HG02981 (cell line): ENCODE data around the gene HTRA2.
A peak's percentile ranks its signal among the peaks of the same experiment; 100 is the strongest.
"Not testable (repeated sequence)": the region's sequence is repeated elsewhere in the genome, so short reads cannot be mapped to it uniquely, and the experiment has no call there.

Experiments used
- ATAC-seq: cut with Tn5 transposase; IDR thresholded peaks from one replicate; pipeline ENCODE4 v1.9.1; 2021; ENCODE audit warnings: mild to moderate bottlenecking, moderate library complexity; ENCODE audit not compliant: unreplicated experiment

The HTRA2 gene

DNA sequence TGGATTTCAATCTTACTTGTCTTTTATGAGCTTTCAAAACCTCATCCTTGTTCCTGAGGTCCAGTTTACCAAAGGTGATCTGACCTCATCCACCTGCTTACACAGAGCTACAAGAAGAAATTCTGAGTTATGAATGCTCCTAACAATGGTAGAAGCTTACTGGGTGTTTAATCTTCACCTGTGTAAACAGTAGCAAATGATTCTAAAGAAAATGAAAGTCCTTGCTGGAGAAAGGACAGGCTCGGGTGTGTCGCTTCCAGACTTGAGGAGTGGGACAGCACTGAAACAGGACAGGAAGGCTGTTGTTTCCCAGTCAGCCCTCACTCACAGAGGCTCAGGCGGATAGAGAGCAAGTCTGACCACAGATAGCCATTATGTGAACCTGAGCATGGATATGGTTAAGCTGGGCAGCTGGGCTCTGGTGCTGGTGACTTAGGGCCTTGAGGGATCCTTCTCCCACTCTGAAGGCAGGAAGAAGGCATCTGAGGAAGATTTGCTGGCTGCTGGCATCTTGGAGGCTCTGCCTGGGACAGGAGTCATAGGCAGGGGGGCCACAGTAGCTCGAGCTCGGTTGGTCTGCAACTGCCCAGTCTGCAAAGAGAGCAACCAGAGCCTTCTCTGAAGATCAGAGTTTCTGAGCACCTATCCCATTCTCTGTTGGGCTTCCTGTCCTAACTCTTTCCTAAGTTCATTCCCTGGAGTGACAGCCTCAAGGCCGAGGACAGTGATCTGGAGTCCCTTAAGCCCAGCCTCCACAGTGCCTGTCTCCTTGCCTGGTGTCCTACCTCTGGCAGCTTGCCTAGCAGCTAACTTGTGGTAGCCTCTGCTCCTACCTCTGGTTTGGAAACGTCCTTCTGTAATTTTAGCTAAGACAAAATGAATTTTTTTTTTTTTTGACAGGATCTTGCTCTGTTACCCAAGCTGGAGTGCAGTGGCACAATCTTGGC lies 28.8 kb downstream of the HTRA2 start:
- ATAC-seq: no peak

DNA sequence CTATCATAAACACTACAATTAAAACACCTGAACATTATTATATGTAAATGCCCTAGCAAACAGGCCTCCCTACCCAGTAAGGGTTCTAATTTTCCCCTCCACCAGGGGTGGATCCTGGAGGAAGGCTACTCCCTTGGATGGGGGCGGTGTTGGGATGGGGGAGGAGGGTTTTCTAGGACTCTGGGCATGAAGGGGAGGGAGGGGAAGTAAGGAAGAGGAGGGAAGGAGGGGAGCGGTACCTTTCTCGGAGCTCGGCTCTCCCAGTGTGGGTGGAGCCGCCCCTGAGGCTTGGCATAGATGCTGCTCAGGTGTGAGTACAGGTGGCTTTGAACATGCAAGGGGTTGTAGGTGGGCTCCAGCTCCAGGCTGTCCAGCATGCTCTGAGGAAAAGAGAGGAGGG lies 30.2 kb downstream of the HTRA2 start:
- ATAC-seq: no peak

DNA sequence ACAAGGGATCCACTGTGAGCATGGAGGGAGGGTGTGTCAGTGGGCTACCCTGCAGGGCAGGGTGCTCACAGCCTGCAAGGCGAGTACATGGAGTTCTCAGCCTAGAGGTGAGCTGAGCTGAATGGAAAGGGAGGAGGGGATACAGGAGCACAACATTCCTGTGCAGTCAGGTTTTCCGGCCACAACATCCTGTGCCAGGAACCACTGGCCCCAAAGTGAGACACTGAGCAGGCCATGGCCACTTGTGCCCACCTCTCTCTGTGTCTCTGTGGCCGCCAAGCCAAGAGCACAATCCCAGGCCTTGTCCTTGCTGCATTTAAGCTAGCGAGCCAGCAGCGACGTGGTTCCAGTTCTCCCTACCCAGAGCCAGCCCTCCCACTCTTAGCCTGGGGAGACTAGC lies 30.9 kb downstream of the HTRA2 start:
- no peak for ATAC-seq

DNA sequence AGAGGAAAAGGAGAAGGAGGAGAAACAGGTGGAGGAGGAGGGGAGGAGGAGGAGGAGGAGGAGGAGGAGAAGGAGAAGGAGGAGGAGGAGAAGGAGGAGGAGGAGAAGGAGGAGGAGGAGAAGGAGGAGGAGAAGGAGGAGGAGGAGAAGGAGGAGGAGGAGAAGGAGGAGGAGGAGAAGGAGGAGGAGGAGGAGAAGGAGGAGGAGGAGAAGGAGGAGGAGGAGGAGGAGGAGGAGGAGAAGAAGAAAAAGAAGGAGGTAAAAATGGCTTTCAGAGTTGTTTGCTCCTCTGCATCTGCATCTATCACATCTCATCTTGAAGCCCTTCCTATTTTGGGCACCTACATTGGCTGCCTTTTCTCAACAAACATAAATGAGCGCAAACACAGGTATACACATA lies 31.3 kb downstream of the HTRA2 start:
- ATAC-seq: not testable (repeated sequence)

DNA sequence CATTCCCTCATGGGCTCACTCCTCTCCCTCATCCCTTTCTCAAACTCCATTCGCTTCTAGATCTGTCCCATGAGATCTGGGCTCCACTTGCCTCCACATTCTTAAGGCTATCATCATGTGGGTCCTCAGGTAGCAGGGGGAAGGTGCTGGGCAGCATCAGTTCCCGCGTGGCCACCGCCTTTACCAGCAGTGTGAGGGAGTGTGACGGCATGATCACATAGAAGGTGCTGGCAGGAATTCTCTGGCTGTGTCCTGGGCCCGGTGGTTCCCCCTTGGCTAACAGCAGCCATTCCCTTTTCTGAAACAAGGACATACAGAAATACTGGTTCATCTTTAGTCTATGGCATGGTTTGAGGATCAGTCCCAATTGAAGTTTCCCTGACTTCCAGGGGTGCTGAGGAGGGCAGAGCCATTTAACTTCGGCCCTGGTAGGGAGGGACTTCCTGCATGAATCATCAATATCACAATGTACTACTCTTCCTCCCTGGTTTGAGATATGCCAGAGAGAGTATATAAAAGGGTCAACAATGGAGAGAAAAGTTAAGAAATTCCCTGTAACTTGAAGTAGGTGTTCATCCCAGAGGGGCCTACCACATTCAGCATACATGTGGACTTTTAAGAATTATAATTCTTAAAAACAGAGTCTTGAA lies 32.5 kb downstream of the HTRA2 start:
- no peak for ATAC-seq

DNA sequence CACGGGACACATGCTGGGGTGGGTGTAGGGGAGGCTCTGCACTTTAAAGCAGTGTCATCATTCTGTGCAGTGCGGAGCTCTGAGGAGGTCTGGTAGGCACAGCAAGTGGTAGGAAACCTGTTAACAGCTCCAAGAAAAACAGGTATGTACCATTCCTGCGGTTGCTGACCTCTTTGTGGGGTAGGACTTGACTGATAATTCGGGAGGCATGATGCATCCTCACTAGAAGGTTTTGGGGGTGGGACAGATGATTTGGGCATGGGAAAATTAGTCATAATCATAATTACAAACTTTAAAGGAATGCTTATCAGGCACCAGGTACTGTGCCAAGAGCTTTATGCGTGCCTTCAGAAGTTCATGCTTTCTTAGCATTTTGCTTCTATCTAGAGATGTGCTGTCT lies 34.5 kb downstream of the HTRA2 start:
- ATAC-seq: no peak

DNA sequence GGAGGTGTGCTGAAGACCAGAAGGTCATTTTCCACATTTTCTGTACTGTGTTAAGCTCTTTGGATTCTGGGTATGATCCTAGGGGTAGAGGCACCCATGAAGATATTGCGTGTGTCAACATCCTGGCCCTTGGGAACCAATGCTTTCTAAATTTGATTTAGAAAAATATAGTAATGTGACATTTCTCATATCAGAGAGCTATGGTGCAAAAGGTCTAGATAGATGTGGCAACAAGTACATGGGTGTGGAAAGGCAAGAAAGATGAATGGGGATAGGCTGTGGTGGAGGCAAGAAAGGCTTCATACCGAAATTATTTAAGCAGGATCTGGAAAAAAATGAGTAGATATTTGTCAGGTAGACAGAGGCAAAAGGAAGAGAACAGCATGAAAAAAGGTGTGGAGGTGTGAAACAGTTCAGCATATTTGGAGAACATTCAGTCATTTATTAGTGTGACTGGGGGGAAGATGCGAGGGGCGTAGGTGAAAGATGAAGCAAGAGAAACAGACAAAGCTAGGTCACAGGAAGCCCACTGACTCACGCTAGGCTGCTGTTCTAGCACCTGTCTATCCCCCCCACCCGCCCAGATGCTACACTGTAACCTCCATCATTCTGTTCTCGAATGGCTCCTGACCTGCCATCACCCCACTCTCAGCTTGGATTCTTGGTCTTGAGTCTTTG lies 36.5 kb downstream of the HTRA2 start:
- ATAC-seq: no peak

DNA sequence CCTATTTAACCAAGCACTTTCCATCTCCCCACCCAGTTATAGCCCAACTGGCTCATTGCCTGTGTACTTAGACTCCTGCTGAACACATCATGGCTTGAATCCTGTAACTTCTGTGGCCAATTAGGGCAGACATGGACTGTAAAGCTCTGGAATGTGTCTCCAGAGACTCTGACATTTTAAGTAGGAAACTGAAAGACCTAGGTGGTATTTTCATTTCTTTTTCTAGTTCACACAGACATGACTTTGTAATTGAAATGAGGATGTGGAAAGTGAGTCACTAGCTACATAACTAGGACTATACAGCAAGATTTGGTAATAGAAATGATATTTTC lies 37.0 kb downstream of the HTRA2 start:
- ATAC-seq: no peak

DNA sequence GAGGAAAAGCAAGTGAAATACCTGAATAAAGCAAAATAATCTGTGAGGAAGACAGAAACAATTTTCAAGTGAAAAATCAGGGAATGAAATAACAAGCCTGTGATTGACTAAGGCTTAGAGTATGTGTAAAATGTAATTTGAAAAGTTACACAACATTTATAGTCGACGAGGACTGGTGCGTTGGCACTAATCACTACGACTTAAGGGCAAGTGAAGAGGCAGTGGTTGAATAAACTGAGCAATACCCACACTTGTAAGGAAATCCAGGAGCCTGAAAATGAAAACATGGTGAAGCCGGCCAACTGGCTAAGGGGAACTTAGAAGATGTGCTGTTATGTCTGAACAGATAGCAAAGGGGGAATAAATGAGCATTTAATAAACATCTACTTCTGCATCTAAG lies 38.1 kb downstream of the HTRA2 start:
- ATAC-seq: no peak

DNA sequence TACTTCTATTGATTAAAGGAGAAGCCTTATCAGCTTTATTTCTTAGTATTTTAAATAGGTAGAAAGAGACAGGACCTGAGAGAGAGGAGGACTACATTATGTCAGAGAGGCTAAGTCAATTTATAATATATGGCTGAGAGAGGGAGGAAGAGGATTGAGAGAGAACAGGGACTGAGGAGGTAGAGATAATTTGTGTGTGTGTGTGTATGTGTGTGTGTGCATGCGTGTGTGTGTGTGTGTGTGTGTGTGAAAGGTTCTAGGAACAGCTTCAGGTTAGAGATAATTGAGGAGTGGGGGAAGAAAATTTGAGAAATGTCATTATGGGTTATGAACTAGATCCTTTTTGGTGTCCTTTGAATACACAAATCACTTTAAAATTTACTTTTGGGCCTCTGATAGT lies 40.0 kb downstream of the HTRA2 start:
- ATAC-seq: no peak

DNA sequence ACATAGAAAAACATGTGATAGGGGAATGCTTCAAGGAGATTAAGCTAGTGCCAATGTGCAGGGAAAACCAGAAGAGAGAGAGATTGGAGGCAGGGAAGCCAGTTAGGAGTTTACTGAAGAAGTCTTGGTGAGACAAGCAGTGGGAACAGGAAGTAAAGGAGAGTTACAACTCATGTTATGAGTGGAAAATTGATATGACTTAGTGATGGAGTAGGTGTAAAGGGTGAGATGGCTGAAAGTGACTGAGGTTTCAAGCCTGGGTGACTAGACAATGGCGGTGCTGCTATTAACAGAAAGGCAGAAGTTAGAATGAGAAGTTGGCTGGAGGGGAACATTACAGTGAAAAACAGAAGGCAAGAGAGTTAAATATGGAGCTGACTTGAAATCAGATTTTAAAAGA lies 41.3 kb downstream of the HTRA2 start:
- peak; percentile 64 for ATAC-seq

DNA sequence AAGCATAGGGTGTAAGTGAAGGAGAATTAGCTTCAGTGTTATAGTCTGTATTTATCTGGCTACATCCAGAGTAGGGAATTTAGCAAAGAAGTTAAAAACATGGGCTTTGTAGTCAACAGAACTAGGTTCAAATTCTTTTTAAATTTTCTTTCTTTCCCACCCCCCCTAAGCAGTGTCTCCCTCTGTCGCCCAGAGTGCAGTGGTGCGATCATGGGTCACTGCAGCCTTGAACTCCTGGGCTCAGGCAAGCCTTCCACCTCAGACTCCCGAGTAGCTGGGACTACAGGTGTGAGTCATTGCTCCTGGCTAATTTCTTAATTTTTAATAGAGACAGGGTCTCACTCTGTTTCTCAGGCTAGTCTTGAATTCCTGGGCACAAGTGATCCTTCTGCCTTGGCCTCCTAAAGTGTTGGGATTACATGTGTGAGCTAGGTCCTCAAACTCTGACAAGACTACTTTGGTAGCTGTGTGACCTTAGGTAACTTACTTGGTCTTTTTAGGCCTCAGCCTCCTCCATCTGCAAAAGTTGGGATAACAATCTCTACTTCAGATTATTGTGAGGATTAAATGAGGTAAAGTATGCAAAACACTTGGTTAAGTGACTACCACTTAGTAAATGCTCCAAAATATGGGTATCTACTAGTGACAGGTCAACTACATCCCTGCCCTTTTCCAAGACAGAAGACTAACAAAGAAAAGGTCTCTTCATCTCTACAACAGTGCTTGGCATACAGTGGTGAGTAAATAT lies 42.6 kb downstream of the HTRA2 start:
- no peak for ATAC-seq

DNA sequence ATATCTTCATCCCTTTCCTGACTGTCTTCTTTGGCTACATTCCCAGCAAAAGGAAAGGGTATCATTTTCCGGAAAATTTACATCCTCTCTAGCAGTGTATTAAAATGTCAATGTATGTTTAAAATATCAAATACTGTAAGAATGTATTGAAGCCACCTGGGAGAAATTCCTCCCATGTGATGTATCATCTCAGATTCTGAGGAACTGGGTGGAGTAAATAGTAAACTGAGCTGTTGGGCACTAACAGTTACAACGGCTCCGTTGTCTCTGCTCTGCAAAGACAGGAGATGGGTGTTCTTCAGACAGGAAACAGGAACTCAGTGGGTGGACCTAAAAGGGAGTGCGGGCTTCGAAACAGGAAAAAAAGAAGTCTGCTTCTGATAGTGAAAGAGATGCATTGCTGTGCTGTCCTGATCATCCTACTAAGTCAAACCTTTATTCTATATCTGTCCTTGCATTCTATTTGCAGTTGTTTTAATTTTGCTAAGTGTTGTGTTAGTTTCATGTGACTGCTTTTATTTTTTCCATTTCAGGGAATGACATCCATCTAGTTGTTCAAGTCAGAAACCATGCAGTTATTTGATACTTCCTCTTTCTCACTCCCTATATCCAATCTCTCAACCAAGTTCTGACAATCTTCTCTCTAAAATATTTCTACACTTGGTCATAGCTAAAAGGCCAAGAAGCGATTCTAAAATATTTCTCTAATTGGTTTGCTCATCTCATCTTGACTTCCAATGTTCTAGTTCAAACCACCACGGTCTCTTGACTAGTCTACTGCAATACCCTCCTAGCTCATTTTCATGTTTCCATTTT lies 44.2 kb downstream of the HTRA2 start:
- ATAC-seq: peak; percentile 38

DNA sequence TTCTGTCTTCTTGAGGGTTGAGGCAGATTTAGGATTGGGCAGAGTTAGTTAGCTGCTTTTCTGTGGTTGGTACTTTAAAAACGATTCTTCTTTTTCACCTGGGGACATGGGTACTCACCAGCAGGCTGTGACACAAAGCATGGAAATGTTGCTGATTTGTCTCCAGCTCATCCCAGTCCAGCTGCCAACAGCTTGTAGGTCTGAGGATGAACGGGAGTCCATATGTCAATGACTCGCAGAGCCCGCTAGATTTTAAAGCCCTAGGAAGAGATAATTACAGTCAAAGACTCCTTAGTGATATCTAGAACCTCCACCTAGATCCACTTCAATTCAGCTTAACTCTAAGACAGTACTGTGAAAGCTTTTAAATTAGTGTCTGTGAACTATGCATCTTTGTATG lies 45.6 kb downstream of the HTRA2 start:
- no peak for ATAC-seq

DNA sequence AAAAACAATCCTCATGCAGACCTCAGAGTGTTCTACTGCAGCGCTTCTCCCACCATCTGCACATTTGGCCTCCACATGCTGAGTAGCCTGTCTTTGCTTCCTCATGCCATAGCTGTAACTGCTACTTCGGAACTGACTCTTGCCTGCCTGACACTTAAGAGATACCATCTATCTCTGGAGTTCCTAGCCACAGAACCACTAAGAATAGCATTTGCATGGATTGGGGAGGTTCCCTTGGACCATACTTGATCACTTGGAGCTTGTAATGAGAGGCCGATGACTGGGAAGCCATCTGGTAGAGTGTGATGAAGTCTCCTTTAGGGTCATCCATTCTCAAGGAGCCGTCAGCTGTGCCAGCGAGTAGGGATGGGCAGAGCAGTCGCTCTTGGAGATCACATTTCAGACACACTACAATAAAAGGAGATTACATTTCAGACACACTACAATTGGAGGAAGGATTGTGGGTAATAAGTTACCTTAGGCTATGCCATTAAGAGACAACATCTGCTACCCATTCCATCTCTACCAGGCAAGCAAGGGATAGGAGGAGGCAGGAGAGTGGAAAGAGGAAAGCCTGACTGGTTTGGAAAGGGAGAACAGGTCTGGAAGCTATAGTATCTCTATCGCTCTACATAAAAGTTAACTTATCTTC lies 46.6 kb downstream of the HTRA2 start:
- ATAC-seq: no peak

DNA sequence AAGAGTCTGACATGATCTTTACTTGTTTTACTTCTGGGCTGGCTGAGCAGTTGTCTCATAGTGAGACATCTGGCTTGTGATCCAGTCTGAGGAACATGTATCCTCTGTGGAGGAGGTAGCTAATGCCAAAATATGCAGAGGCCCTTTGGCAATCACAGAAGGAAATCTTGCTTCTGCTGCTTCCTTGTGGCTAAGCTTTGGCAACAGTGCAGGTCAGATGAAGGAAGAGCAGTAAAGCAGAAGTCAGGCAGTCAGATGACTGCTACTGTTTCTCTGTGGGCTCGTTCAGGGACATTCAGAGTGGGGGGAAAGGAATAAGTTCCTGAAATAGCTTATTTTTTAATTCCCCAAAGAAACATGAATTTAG lies 47.1 kb downstream of the HTRA2 start:
- no peak for ATAC-seq

DNA sequence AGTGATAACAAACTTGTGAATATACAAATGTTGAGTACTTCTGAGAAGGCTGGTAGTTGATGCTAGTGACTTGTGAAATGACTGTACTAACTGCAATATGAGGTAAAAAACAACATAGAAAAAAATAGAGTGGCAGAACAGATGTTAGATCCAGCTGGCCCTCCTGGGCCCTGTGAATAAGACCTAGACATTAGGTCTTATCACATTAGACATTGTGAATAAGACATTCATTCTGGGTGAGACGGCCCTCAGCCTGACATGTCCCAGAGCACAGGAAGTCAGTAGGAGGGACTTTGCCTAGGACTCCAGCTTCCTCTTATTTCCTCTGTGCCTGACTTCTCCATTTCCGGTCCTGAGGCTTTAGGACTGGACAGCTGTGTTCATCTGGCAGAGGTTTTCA lies 47.7 kb downstream of the HTRA2 start:
- ATAC-seq: no peak

DNA sequence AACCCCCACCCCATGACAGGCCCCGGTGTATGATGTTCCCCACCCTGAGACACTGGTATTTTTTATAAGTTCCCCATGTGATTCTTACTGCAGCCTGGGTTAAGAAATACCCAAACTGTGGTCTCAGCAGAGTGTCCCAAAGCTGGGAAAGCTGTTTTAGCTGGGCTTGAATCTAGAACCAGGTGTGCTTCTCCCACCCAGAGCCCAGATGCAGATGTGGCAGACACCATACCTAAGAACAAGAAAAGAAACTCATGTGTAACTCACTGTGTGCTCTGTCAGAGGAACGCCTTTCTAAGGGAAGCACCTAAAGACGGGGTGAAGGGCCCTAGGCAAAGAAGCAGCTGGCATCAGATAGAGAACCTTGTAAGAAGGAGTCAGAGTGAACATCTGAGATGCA lies 48.7 kb downstream of the HTRA2 start:
- ATAC-seq: no peak

DNA sequence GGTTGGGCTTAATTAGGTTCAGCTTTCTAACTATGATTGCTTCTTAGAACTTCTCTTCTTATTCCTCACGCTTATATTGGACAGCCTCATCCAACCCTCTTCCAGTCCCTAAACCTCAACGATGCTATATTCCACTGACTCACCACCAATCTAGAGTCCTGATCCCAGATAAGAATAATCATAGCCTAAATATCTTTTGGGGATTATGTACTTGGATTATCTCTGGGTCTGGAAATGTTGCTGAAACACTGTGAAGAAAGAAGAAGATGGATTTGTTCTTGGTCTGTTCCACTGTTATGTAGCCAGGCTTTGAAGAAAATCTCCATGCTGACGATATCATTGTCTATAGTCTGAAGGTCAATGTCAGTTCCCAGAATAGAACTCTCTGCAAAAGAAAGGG lies 51.7 kb downstream of the HTRA2 start:
- ATAC-seq: no peak

DNA sequence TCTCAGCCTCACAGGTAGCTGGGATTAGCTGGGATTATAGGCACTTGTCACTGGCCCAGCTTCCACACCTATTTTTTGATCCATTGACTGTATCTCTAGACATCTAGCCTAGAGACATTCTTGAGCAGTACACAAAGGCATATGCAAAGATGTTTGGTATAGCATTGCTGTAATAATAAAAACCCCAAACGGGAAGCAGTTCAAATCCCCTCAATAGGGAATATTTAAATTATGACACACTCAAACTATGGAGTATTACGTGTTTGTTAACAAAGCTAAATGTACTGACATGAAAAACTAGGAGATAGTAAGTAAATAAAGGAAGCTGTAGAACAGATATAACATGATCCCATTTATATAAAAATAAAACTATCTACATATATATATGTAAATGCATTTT lies 52.5 kb downstream of the HTRA2 start:
- no peak for ATAC-seq
